ENCODE measurements around the gene CCDC73. TPM values are rescaled to one million over a fixed set of nuclear protein-coding genes. Genes with fewer than 3 reads are reported as not detected.
A peak's percentile ranks its signal among the peaks of the same experiment; 100 is the strongest.

CCDC73 gene
- total RNA-seq, 1 experiment from 2014 or later, result 0.04 TPM

DNA sequence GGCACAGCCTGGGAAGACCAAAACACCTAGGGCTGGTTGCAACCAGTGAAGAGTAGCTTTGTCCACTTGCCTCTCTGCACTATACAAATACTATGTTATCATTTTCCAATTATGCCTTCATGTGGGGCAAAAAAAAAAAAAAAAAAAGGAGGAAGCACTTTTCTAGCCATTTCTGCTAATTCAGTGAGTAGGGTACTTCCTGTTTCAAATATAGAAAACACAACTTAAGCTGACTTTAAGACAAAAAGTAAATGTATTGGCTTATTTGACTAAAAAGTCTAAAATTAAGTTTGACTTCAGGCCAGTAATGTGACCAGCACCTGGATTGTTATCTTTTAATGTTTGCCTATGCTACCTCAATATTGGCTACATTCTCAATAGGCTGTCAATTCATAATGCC is 15.3 kb downstream of the CCDC73 start:
- ATAC-seq (no peak), DNase-seq (no peak)
- no peak overlapping the region for H3K27ac ChIP-seq (ENCODE audit: low read length)
- TF ChIP-seq EZH2phosphoT487 (IDR thresholded peaks at IDR 0.05; ENCODE audit: borderline replicate concordance, low read length), result no peak
- TF ChIP-seq, protein P1, sequence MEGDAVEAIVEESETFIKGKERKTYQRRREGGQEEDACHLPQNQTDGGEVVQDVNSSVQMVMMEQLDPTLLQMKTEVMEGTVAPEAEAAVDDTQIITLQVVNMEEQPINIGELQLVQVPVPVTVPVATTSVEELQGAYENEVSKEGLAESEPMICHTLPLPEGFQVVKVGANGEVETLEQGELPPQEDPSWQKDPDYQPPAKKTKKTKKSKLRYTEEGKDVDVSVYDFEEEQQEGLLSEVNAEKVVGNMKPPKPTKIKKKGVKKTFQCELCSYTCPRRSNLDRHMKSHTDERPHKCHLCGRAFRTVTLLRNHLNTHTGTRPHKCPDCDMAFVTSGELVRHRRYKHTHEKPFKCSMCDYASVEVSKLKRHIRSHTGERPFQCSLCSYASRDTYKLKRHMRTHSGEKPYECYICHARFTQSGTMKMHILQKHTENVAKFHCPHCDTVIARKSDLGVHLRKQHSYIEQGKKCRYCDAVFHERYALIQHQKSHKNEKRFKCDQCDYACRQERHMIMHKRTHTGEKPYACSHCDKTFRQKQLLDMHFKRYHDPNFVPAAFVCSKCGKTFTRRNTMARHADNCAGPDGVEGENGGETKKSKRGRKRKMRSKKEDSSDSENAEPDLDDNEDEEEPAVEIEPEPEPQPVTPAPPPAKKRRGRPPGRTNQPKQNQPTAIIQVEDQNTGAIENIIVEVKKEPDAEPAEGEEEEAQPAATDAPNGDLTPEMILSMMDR (conservative IDR thresholded peaks at IDR 0.05; ENCODE audit: low read depth, low read length), result no peak
- TF ChIP-seq EZH2 (IDR thresholded peaks at IDR 0.05; ENCODE audit: low read length, unreplicated experiment), result no peak
- no peaks in the 10 kb centered on the region for H3K4me1 ChIP-seq (ENCODE audit: insufficient read depth, low read length)
- no peak overlapping the region for H3K4me2 ChIP-seq (ENCODE audit: low read length)
- CTCF ChIA-PET, result no interaction called here
- no peaks in the 10 kb centered on the region for H3K9me3 ChIP-seq (ENCODE audit: low read length)
- intact Hi-C loops (cut with micrococcal nuclease), result no loop called here
- H3K4me3 ChIP-seq (ENCODE audit: low read length), result no peak overlapping the region
- H3K9ac ChIP-seq (ENCODE audit: low read length), result no peak overlapping the region
- no peaks in the 10 kb centered on the region for H3K27me3 ChIP-seq (ENCODE audit: low read length)
- no peaks in the 10 kb centered on the region for H3F3A ChIP-seq (ENCODE audit: low read length, unreplicated experiment)
- no peaks in the 10 kb centered on the region for H3K79me2 ChIP-seq (ENCODE audit: low read length)
- no peaks in the 10 kb centered on the region for H3K36me3 ChIP-seq (ENCODE audit: low read depth, low read length)
- BruUV-seq (replicated peaks), result no TSS peak
- H3K9me2 ChIP-seq (replicated peaks; ENCODE audit: low read length), result no peaks in the 10 kb centered on the region
- POLR2A ChIA-PET (ENCODE audit: unreplicated experiment), result no interaction called here
- no peaks in the 10 kb centered on the region for H4K20me1 ChIP-seq (ENCODE audit: low read length)
- no peak overlapping the region for H2AFZ ChIP-seq (ENCODE audit: low read length)

DNA sequence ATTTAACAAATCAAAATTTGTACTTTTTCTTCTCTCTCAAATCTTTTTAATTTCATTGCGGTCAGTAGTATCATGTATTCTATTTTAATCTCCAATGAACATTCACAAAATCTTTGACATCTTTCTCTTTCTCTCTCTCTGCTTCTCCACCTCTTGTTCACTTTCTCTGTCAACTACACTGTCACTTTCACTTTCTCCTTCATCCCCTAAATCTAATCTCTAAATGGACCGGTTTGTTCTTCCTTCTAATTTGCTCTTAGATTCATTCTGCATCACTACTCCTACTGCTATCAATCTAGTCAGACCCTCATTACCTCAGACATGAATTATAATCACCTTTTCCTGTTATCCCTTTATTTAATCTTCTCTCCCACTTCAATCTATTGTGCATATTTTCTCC is 18.6 kb downstream of the CCDC73 start:
- H3K9me2 ChIP-seq (replicated peaks; ENCODE audit: low read length), result no peaks in the 10 kb centered on the region
- TF ChIP-seq EZH2phosphoT487 (IDR thresholded peaks at IDR 0.05; ENCODE audit: borderline replicate concordance, low read length), result no peak
- TF ChIP-seq, protein P1 (conservative IDR thresholded peaks at IDR 0.05; ENCODE audit: low read depth, low read length), result no peak
- TF ChIP-seq EZH2 (IDR thresholded peaks at IDR 0.05; ENCODE audit: low read length, unreplicated experiment), result no peak
- H3F3A ChIP-seq (ENCODE audit: low read length, unreplicated experiment), result no peaks in the 10 kb centered on the region
- intact Hi-C loops (cut with micrococcal nuclease), result no loop called here
- no peaks in the 10 kb centered on the region for H3K9me3 ChIP-seq (ENCODE audit: low read length)
- ChIA-PET CTCF (no interaction called here), POLR2A (ENCODE audit: unreplicated experiment) (no interaction called here)
- BruUV-seq (replicated peaks), result no TSS peak
- no peaks in the 10 kb centered on the region for H3K79me2 ChIP-seq (ENCODE audit: low read length)
- H3K4me1 ChIP-seq (ENCODE audit: insufficient read depth, low read length), result no peaks in the 10 kb centered on the region
- no peak overlapping the region for H3K4me3 ChIP-seq (ENCODE audit: low read length)
- H3K36me3 ChIP-seq (ENCODE audit: low read depth, low read length), result no peaks in the 10 kb centered on the region
- no peak for ATAC-seq
- peak overlapping the region; percentile 3; the same call in 1 of the 2 replicates for H2AFZ ChIP-seq (ENCODE audit: low read length)
- no peak overlapping the region for H3K27ac ChIP-seq (ENCODE audit: low read length)
- H3K9ac ChIP-seq (ENCODE audit: low read length), result no peak overlapping the region
- no peaks in the 10 kb centered on the region for H3K27me3 ChIP-seq (ENCODE audit: low read length)
- no peak for DNase-seq
- H4K20me1 ChIP-seq (ENCODE audit: low read length), result no peaks in the 10 kb centered on the region
- H3K4me2 ChIP-seq (ENCODE audit: low read length), result peak overlapping the region; percentile 37

DNA sequence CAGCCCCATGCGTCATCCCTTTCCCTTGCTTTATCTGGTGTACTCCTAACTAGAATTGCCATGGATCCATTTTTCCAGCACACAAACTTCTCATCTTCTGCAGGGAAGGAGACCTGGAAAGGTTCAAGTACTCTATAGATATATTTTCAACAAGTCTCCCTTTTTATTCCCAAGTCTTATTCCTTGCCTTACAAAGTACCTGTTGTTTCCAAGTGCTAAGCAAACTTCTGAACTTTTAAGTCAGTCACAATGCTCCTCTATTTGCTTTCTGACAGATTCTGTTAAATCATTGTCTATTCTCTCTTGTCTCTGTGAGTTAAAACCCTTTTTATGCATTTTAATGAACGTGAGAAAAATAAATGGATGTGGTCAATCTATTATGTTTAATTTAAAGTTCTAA is 20.4 kb downstream of the CCDC73 start:
- DNase-seq, result no peak
- intact Hi-C loops (cut with micrococcal nuclease), result no loop called here

More for the DNA sequence above, 20.4 kb downstream of the CCDC73 start:
- no peaks in the 10 kb centered on the region for H3K9me2 ChIP-seq (replicated peaks; ENCODE audit: low read length)
- no peaks in the 10 kb centered on the region for H3K27me3 ChIP-seq (ENCODE audit: low read length)
- no peak overlapping the region for H3K4me3 ChIP-seq (ENCODE audit: low read length)
- no peaks in the 10 kb centered on the region for H3K4me1 ChIP-seq (ENCODE audit: insufficient read depth, low read length)
- no peaks in the 10 kb centered on the region for H3F3A ChIP-seq (ENCODE audit: low read length, unreplicated experiment)
- ChIA-PET CTCF (no interaction called here), POLR2A (ENCODE audit: unreplicated experiment) (no interaction called here)
- ATAC-seq, result no peak
- H4K20me1 ChIP-seq (ENCODE audit: low read length), result no peaks in the 10 kb centered on the region
- H3K79me2 ChIP-seq (ENCODE audit: low read length), result no peaks in the 10 kb centered on the region
- no peak overlapping the region for H3K9ac ChIP-seq (ENCODE audit: low read length)
- H3K9me3 ChIP-seq (ENCODE audit: low read length), result no peaks in the 10 kb centered on the region
- no TSS peak for BruUV-seq (replicated peaks)
- no peak overlapping the region for H3K4me2 ChIP-seq (ENCODE audit: low read length)
- no peak overlapping the region for H3K27ac ChIP-seq (ENCODE audit: low read length)
- TF ChIP-seq EZH2phosphoT487 (IDR thresholded peaks at IDR 0.05; ENCODE audit: borderline replicate concordance, low read length) (no peak), EZH2 (IDR thresholded peaks at IDR 0.05; ENCODE audit: low read length, unreplicated experiment) (no peak)
- TF ChIP-seq, protein P1 (conservative IDR thresholded peaks at IDR 0.05; ENCODE audit: low read depth, low read length), result no peak
- no peaks in the 10 kb centered on the region for H3K36me3 ChIP-seq (ENCODE audit: low read depth, low read length)
- H2AFZ ChIP-seq (ENCODE audit: low read length), result no peak overlapping the region
